ENCODE data around the gene HDAC4. TPM values are rescaled to one million over a fixed set of nuclear protein-coding genes. Genes with fewer than 3 reads are reported as not detected.

HDAC4 gene
- total RNA-seq, 1 experiment from 2014 or later = 32.0 TPM

DNA sequence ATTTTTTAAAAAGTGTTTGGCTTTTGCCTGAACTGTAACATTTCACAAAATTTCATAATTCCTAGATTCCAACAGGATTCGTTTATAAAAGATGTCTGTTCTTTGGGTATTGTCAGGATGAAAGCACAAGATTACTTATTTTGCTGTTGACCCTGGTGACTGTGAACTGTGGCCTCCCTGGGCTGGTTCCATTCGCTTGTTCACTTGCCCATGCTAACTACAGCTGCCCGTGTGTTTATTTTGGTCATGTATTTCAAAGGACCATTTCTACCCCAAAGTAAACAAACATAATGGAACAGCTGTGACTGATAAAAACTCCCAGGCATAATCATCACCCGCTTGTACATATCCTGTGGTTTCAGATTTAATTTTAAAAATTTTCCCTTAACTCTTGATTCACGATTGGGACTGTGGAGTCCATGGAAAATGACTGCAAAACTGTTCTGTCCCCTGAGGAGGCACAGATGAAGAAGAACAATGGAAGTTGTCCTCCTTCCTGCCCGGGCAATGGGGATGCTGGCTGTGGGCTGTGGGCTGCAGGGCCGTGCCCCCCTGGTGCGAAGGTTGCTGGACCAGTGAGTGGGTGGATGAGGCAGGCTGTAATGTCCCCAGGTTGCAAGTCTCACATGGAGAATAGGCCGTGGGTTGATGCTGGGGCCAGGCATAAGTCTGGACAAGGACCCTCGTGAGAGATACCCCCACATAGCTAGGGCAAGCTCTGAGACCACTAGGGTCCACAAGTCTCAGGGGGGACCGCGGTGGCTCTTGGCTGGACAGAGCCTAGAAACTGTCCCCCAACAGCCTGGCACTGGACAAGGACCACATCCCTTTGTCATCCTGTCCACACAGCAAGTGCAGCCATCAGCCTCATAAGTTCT is 28.9 kb upstream of the HDAC4 start:
- no peak overlapping the region for H2BK12ac ChIP-seq (ENCODE audit: insufficient read length, low read depth, low read length)
- H2BK20ac ChIP-seq (ENCODE audit: low read depth, low read length, poor library complexity, severe bottlenecking) = no peak overlapping the region
- no peaks in the 10 kb centered on the region for H3K79me1 ChIP-seq (ENCODE audit: insufficient read depth, low read depth, low read length, poor library complexity, severe bottlenecking)
- H3K27me3 ChIP-seq (ENCODE audit: insufficient read depth, low read length) = no peaks in the 10 kb centered on the region
- no peaks in the 10 kb centered on the region for H3K4me1 ChIP-seq (ENCODE audit: insufficient read depth, low read length)
- H3K4me3 Mint-ChIP-seq = no peak overlapping the region
- peaks cover 0 to 1% (median 0%) of the 10 kb centered on the region in 3 experiments; a peak in 1 of 7 replicates for H3K36me3 Mint-ChIP-seq (ENCODE audit: insufficient read depth in 1 of 3, low read depth in 3 of 3)
- no peak overlapping the region for H2BK120ac ChIP-seq (ENCODE audit: low read depth, low read length, poor library complexity, severe bottlenecking)
- H4K5ac ChIP-seq (ENCODE audit: insufficient read length, low read depth, low read length) = no peak overlapping the region
- H3K4me1 Mint-ChIP-seq = no peaks in the 10 kb centered on the region
- H3K4me2 ChIP-seq (ENCODE audit: insufficient read depth, insufficient read length, low read length) = no peak overlapping the region
- no peak for DNase-seq
- H4K20me1 ChIP-seq (ENCODE audit: control insufficient read depth, insufficient read depth, insufficient read length) = no peaks in the 10 kb centered on the region
- H3K23me2 ChIP-seq (ENCODE audit: insufficient read length, low read depth, low read length, poor library complexity, severe bottlenecking) = no peaks in the 10 kb centered on the region
- TF ChIP-seq, protein P1, sequence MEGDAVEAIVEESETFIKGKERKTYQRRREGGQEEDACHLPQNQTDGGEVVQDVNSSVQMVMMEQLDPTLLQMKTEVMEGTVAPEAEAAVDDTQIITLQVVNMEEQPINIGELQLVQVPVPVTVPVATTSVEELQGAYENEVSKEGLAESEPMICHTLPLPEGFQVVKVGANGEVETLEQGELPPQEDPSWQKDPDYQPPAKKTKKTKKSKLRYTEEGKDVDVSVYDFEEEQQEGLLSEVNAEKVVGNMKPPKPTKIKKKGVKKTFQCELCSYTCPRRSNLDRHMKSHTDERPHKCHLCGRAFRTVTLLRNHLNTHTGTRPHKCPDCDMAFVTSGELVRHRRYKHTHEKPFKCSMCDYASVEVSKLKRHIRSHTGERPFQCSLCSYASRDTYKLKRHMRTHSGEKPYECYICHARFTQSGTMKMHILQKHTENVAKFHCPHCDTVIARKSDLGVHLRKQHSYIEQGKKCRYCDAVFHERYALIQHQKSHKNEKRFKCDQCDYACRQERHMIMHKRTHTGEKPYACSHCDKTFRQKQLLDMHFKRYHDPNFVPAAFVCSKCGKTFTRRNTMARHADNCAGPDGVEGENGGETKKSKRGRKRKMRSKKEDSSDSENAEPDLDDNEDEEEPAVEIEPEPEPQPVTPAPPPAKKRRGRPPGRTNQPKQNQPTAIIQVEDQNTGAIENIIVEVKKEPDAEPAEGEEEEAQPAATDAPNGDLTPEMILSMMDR (conservative IDR thresholded peaks at IDR 0.05) = no peak
- no peak overlapping the region for H2AFZ ChIP-seq (ENCODE audit: low read length)
- peaks cover 3 to 5% of the 10 kb centered on the region in 2 experiments; a peak in 3 of 5 replicates for H3K9me3 Mint-ChIP-seq
- H3K4ac ChIP-seq (ENCODE audit: low read depth, low read length) = no peak overlapping the region
- no peak overlapping the region for H3K27ac ChIP-seq (ENCODE audit: insufficient read length, low read depth, low read length)
- H2AK5ac ChIP-seq (ENCODE audit: insufficient read length, low read length) = no peak overlapping the region
- H3T11ph ChIP-seq (ENCODE audit: low read length) = no peak overlapping the region
- H3K9me3 ChIP-seq (ENCODE audit: control insufficient read depth, low read depth, low read length) = no peaks in the 10 kb centered on the region
- H3K9ac ChIP-seq (ENCODE audit: extremely low read depth, insufficient read length, low read length) = no peak overlapping the region
- no peak overlapping the region for H4K8ac ChIP-seq (replicated peaks; ENCODE audit: insufficient read length, low read depth, low read length)
- no peak overlapping the region for H2BK5ac ChIP-seq (ENCODE audit: insufficient read length, low read length)
- no peak overlapping the region for H3K23ac ChIP-seq (ENCODE audit: insufficient read length, low read depth, low read length)
- H3K18ac ChIP-seq (ENCODE audit: insufficient read length, low read depth, low read length) = no peak overlapping the region
- no peak overlapping the region for H3K27ac Mint-ChIP-seq
- peaks cover 9% of the 10 kb centered on the region for H3K27me3 Mint-ChIP-seq (ENCODE audit: low read depth)
- no peak overlapping the region for H3K14ac ChIP-seq (ENCODE audit: insufficient read depth, low read length)
- no peaks in the 10 kb centered on the region for H3K79me2 ChIP-seq (ENCODE audit: insufficient read depth, low read length)
- WGBS (ENCODE audit: extremely low coverage, insufficient read length, low lambda C conversion rate) = no CpG with 5 or more reads among the region's 12 CpGs
- H2BK15ac ChIP-seq (ENCODE audit: low read depth, low read length) = no peak overlapping the region
- no peak overlapping the region for H4K91ac ChIP-seq (ENCODE audit: insufficient read length, low read depth, low read length)
- no peak overlapping the region for H3K56ac ChIP-seq (ENCODE audit: insufficient read length, low read depth, low read length)
